IPS-NIHi7 (cell line): ENCODE results near the gene SIPA1.

Experiments used
- DNase-seq: peaks from one replicate; pipeline ENCODE4 v3.0.0; 2012; ENCODE audit warnings: mixed read lengths; ENCODE audit errors: extremely low spot score

SIPA1 gene

DNA sequence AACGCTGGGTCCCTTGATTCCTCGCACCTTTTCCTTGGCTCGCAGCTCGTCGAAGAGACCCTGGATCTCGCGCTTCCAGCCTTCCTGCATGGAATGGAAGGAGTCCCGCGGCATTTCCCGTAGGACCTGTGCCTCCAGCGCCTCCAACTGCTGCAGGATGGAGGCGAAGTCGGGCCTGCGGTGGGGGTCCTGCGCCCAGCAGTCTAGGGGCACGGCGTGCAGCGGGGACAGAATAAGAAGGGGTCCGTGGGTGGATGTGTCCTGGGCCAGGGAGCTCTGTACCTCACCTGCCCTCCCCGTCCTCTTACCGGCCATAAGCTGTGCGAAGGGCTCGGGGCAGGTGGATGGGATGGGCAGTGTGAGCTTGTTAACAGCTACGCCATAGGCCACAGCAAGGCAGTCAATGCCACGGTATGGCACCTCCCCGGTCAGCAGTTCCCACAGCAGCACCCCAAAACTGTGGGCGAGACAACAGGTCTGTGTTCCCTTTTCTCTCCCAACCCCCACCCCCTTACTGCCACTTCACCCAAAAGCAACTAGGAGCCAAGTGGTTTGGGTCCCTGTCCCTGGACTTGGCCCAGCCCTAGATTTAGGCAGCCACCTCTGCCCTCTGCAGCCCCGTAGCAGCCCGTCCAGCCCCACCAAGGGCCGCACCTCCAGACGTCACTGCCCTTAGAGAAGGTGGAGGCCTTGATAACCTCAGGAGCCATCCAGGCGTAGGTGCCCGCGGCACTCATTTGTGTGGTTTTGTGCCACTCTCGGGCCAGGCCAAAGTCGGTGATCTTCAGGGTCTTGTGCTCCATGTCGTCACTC, 30.1 kb upstream of the SIPA1 start:
- no peak for DNase-seq

DNA sequence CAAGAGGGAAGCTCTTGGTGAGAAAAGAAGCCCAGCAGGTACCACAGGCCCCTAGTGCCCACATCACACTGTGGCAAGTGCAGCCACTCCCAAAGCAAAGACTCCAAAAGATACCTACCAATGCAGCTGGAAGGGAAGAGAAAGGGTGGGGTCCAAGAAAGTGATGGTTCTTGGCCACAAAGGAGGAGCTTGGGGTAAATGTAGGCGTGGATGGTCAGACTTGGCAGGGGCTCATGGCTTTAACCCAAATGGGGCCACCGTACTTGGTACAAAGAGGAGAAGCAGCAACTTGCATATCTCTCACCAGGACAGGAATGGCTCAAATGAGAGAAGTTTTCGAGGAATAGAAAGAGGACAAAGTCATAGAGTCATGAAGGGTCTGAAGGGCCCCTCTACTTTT, 28.7 kb upstream of the SIPA1 start:
- DNase-seq, result no peak

- no peak for DNase-seq
Measured at GRCh38 chr11:65609665-65610064, 28.2 kb upstream of the SIPA1 start.

DNA sequence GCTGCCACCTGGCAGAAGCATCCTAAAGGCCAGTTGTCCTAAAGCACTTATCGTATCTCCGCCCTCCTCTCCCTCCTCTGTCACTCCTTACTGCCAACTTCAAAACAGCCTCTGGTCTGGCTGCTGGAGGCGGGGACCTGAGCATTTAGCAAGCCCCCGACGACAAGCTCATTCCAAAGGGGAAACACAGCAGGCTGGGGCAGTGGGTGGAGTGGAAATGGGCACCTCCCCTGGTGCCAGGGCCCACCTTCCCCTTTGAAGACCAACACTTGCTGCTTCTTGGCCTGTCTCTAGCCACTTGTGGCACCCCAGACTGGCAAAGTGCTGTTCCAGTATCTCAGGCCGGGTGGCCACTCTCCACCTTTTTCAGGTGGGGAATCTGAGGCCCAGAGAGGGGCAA, 27.5 kb upstream of the SIPA1 start:
- no peak for DNase-seq

DNA sequence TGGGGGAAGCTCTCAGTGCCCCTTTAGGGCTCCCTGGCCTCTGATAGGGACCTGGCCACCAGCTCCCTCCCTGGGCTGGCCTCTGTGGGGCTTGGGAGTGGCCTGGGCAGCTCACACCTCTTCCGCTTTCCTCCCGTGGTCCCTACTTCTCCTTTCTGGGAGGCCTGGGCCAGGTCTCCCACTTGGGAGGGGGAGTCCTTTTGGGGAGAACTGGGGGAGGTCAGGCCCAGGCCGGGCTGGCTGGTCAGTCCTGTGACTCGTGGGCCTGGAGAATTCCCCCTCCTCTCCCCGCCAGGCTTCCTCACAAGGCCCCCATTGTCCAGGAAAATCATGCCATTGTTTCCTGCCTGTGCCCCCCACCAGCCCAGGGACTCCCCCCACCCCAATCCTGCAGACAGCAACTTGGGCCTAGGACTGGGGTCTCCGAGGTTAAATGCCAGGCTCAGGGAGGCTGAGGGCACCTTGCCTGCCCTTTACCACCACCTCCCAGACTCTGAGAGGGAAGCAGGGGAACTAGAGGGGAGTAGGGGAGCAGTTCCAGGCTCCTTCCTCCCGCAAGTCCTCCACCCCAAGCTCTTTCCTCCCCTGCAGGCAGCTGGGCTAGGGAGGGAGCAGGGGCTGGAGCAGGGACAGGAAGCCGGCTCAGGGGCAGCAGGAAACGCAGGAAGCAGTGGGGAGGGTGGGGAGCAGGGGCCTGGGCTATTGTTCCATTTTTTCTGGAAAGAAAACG, 26.7 kb upstream of the SIPA1 start:
- DNase-seq, result no peak

GRCh38 chr11:65611758-65612603, 25.9 kb upstream of the SIPA1 start:
- no peak for DNase-seq

DNA sequence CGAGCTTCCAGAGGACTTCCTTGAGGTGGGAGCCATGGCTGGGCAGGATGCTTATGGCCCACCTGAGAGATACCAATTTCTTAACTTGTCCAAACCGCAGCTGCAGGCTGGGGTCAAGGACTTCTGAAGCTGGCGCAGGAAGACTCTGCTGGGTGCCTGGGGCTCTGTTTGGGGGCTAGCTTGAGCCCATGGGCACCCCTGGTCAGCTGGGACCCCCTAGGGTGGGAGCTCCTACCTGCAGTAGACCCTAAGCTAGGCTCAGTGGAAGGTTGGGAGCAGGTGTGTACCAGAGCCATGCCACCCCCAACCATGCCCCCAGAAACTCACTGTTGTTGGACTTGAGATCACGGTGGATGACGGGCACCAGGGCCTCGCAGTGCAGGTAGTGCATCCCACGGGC, 25.2 kb upstream of the SIPA1 start:
- no peak for DNase-seq

DNA sequence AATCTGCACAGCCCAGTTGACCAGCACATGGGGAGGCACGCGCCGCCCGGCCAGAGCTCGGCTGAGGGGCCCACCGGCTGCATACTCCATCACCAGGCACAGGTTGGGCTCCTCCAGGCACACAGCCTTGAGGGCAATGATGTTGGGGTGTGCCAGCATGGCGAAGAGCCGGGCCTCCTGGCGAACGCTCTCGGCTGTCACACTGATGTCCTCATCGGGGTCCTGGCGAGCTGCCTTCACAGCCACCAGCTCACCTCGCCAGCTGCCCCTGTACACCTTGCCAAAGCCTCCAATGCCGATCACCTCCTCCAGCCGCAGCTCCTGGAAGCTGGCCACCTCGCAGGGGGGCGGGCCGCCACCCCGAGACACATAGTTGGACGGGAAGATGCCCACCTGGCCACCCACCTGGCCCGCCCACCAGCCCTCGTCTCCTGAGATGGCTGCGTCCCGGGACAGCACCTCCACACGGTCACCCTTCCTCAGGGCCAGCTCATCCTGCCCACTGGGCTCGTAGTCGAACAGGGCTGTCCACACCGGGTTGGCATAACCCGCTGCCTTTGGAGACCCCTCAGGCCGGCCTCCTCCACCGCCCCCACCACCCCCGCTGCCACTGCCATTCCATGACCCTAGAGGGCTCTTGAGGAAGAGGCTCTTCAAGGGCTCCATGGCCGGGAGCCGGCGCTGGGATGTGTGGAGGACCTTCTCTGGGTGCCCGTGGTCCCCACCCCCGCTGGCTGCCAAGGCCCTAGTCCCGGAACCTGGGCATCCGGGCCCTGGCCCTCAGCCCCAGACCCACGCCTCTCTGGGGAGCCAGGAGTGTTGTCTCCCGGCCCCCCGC, 24.6 kb upstream of the SIPA1 start:
- no peak for DNase-seq

- DNase-seq, result peak; percentile 100
Measured at GRCh38 chr11:65615229-65615949, 22.5 kb upstream of the SIPA1 start, which contains the start of gene PCNX3. PCNX3 (plus strand) TSS chr11:65615776; CDS start chr11:65616312, 536 bp downstream.

- peak; percentile 82 for DNase-seq
Measured at GRCh38 chr11:65615950-65616574, 21.8 kb upstream of the SIPA1 start.

- no peak for DNase-seq
Measured at GRCh38 chr11:65616575-65617001, 21.3 kb upstream of the SIPA1 start.

DNA sequence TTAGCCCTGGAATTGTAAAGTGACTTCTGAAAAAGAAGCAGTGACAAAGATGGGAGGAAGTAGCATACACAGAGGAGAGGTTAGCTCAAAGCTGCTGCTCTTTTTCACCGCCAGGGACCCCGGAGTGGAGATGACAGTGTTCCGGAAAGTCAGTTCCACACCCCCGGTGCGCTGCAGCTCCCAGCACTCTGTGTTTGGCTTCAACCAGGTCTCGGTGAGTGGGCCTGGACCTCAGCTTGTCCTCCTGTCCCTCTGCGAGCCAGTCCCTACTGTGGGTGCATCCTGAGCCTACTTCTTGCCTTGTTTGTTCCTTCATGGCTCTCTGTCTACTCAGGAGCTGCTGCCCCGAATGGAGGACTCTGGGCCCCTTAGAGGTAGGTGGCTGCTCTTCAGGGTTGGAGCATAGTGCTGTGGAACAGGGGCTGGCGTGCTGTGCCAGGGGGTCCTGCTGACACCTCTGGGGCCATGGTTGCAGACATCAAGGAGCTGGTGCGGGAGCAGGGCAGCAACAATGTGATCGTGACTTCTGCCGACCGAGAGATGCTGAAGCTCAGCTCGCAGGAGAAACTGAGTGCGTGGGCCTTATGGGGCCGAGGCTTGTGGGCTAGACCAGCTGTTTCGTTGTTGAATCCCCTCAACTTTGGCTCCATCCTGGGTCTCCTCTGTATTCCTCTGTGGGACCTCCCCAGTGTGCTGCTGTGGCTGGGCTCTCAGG, 20.6 kb upstream of the SIPA1 start:
- no peak for DNase-seq

DNA sequence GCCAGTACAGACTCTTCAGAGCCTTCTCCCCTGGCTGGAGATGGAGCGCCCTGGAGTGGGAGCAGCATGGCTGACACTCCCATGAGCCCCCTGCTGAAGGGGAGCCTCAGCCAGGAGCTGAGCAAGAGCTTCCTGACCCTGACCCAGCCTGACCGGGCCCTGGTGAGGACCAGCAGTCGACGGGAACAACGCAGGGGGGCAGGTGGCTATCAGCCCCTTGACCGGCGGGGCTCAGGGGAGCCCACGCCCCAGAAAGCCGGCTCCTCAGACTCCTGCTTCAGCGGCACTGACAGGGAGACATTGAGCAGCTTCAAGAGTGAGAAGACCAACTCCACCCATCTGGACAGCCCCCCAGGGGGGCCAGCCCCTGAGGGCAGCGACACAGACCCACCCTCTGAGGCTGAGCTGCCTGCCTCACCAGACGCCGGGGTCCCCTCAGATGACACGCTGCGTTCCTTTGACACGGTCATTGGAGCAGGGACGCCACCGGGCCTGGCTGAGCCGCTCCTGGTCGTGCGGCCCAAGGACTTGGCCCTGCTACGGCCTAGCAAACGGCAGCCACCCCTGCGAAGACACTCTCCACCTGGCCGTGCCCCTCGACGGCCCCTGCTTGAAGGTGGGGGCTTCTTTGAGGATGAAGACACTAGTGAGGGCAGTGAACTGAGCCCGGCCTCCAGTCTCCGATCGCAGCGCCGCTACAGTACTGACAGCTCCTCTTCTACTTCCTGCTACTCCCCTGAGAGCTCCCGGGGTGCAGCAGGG, 19.7 kb upstream of the SIPA1 start:
- no peak for DNase-seq

DNA sequence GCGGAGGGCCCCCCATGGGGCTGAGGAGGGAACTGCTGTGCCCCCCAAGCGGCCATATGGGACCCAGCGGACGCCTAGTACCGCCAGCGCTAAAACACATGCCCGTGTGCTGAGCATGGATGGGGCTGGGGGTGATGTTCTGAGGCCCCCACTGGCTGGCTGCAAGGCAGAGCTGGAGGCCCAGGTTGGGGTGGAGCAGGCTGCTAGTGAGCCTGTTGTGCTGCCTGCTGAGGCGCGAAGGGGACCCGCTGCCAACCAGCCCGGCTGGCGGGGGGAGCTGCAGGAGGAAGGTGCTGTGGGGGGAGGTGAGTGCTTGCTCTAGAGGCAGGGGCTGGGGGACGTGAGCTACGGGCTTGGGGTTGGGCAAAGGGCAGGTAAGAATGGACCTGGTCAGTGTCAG, 19.1 kb upstream of the SIPA1 start:
- no peak for DNase-seq

DNA sequence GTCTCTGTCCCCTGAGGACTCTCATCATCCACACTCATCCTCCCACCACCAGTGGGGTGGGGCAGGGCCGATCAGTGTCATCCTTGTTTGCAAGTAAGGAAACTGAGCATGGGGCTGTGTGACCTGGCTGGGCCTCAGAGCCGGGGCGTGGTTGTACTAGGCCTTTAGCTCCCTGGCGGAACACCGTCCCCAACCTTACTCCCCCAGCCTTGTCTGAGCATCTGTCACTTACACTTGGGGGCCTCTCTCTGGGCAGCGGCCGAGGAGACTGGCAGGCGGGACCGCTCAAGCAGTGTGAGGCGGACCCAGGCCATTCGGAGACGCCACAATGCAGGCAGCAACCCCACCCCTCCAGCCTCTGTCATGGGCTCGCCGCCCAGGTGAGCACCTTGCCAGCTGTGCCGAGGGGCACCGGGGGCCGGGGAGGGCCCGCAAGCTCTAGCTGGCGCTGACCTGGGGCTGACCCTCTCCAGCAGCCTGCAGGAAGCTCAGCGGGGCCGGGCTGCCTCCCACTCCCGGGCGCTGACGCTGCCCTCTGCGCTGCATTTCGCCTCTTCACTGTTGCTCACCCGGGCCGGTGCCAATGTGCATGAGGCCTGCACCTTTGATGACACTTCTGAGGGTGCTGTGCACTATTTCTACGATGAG, 18.5 kb upstream of the SIPA1 start:
- DNase-seq, result no peak

GRCh38 chr11:65620666-65621065, 17.2 kb upstream of the SIPA1 start:
- no peak for DNase-seq

DNA sequence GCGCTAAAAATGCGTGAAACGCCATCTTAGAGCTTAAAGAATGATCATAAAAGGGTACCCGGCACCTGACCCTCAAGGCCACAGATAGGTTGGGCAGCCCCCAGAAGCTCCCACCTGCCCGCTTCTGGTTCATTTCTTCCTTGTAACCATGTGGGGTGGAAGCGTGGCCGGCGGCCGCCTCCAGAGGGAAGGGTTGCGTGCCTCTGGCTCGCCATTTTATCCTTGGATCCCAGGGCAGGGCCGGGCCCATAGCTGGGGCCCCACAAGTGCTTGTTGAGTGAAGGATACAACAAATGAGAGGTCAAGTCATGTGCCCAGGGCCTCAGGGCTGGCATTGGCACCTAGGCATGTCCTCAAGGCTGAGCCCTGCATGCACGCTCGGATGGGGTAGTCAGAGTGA, 16.4 kb upstream of the SIPA1 start:
- no peak for DNase-seq

DNA sequence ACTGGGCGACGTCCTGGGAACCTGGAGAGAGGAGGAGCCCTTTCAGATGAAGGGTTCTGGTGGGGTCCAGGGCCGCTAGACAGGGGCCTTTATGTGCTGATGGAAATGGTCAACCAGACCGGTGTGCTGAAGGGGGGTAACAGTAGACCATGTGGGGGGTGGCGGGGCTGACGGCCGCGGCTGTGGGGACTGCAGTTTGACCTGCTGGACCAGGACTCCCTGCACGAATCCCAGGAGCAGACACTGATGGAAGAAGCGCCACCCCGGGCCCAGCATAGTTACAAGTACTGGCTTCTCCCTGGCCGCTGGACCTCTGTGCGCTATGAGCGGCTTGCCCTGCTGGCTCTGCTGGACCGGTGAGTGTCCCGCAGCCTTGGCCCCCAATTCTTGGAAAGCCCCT, 15.9 kb upstream of the SIPA1 start:
- DNase-seq, result no peak
